Measurements from ENCODE around the gene FASTKD3.

FASTKD3 gene

GRCh38 chr5:7848296-7848695 is 20.5 kb downstream of the FASTKD3 start:
- DNase-seq = no peak

- no peak for DNase-seq
Measured at GRCh38 chr5:7846327-7846726, 22.5 kb downstream of the FASTKD3 start.

- no peak for DNase-seq
Measured at GRCh38 chr5:7845557-7845956, 23.3 kb downstream of the FASTKD3 start.

- DNase-seq = no peak
Measured at GRCh38 chr5:7844901-7845300, 23.9 kb downstream of the FASTKD3 start.

GRCh38 chr5:7842531-7842930 is 26.3 kb downstream of the FASTKD3 start:
- DNase-seq = no peak

GRCh38 chr5:7837403-7837802 is 31.4 kb downstream of the FASTKD3 start:
- no peak for DNase-seq

GRCh38 chr5:7834982-7835381 is 33.8 kb downstream of the FASTKD3 start:
- no peak for DNase-seq

GRCh38 chr5:7828269-7828668 is 40.6 kb downstream of the FASTKD3 start:
- no peak for DNase-seq

GRCh38 chr5:7827610-7828009 is 41.2 kb downstream of the FASTKD3 start:
- DNase-seq = no peak

- DNase-seq = no peak
Measured at GRCh38 chr5:7825630-7826029, 43.2 kb downstream of the FASTKD3 start.

GRCh38 chr5:7824995-7825394 is 43.8 kb downstream of the FASTKD3 start:
- no peak for DNase-seq

GRCh38 chr5:7823594-7823993 is 45.2 kb downstream of the FASTKD3 start:
- DNase-seq = no peak

GRCh38 chr5:7822449-7822848 is 46.4 kb downstream of the FASTKD3 start:
- no peak for DNase-seq

GRCh38 chr5:7816535-7816901 is 52.3 kb downstream of the FASTKD3 start:
- no peak for DNase-seq

GRCh38 chr5:7815892-7816534 is 52.8 kb downstream of the FASTKD3 start:
- DNase-seq = peak; percentile 13 to 45 (median 22)

- DNase-seq = no peak
Measured at GRCh38 chr5:7814816-7815215, 54.0 kb downstream of the FASTKD3 start.

- no peak for DNase-seq
Measured at GRCh38 chr5:7813576-7813975, 55.3 kb downstream of the FASTKD3 start.

GRCh38 chr5:7813007-7813406 is 55.8 kb downstream of the FASTKD3 start:
- DNase-seq = no peak

- DNase-seq = no peak
Measured at GRCh38 chr5:7811715-7812114, 57.1 kb downstream of the FASTKD3 start.
